Mesendoderm (in vitro differentiated cells): ENCODE measurements around the gene ZNF334.

Source experiments
- DNase-seq: peaks from one replicate; pipeline ENCODE4 v3.0.0; 2013
- H2AK5ac ChIP-seq: 2 replicates; pipeline ENCODE4 v1.6.1; 2013; ENCODE audit warnings: low read length, inconsistent platforms
- H2BK120ac ChIP-seq: 2 replicates; pipeline ENCODE4 v1.6.1; 2013; ENCODE audit warnings: low read depth, mild to moderate bottlenecking, low read length, moderate library complexity, mixed read lengths
- H2BK15ac ChIP-seq: replicated peaks from 2 replicates; pipeline ENCODE4 v1.6.1; 2013; ENCODE audit warnings: low read depth, mild to moderate bottlenecking, moderate library complexity
- H2BK5ac ChIP-seq: 2 replicates; pipeline ENCODE4 v1.6.1; 2013; ENCODE audit warnings: low read length, inconsistent platforms
- H3K18ac ChIP-seq: 2 replicates; pipeline ENCODE4 v1.6.1; 2013; ENCODE audit warnings: mild to moderate bottlenecking, low read length, mixed read lengths
- H3K23ac ChIP-seq: one replicate; pipeline ENCODE4 v1.6.1; 2013; ENCODE audit warnings: low read length
- H3K27ac ChIP-seq: 2 replicates; pipeline ENCODE4 v1.5.1; 2013; ENCODE audit warnings: low read depth, mild to moderate bottlenecking, inconsistent platforms, low read length, moderate library complexity
- H3K27me3 ChIP-seq: 2 replicates; pipeline ENCODE4 v1.6.1; 2013; ENCODE audit warnings: low read length, control low read depth, mild to moderate bottlenecking, inconsistent platforms; ENCODE audit not compliant: insufficient read depth, poor library complexity
- H3K36me3 ChIP-seq: 2 replicates; pipeline ENCODE4 v1.6.1; 2013; ENCODE audit warnings: low read length, inconsistent platforms; ENCODE audit not compliant: control insufficient read depth, insufficient read depth
- H3K4ac ChIP-seq: one replicate; pipeline ENCODE4 v1.6.1; 2013; ENCODE audit warnings: low read depth, mild to moderate bottlenecking, low read length, moderate library complexity
- H3K4me1 ChIP-seq: 2 replicates; pipeline ENCODE4 v1.6.1; 2013; ENCODE audit warnings: low read depth, low read length, inconsistent platforms; ENCODE audit not compliant: control insufficient read depth
- H3K4me2 ChIP-seq: 2 replicates; pipeline ENCODE4 v1.6.1; 2013; ENCODE audit warnings: low read length
- H3K4me3 ChIP-seq: 2 replicates; pipeline ENCODE4 v1.5.1; 2013; ENCODE audit warnings: mild to moderate bottlenecking, low read length
- H3K56ac ChIP-seq: one replicate; pipeline ENCODE4 v1.6.1; 2013; ENCODE audit warnings: low read length
- H3K79me1 ChIP-seq: 2 replicates; pipeline ENCODE4 v1.6.1; 2013; ENCODE audit warnings: low read length, inconsistent platforms
- H3K79me2 ChIP-seq: 2 replicates; pipeline ENCODE4 v1.6.1; 2013; ENCODE audit warnings: mild to moderate bottlenecking, low read length; ENCODE audit not compliant: control insufficient read depth, insufficient read depth
- H3K9ac ChIP-seq: 2 replicates; pipeline ENCODE4 v1.6.1; 2013; ENCODE audit warnings: low read length, inconsistent platforms
- H4K5ac ChIP-seq: one replicate; pipeline ENCODE4 v1.6.1; 2013; ENCODE audit warnings: low read length
- H4K8ac ChIP-seq: one replicate; pipeline ENCODE4 v1.6.1; 2013; ENCODE audit warnings: low read depth, mild to moderate bottlenecking, control low read depth, low read length, moderate library complexity
- WGBS: extraction: QIAGEN DNeasy Blood & Tissue Kit; methylation state at CpG from one replicate; pipeline ENCODE4 v1.1.7; 2013; ENCODE audit warnings: low lambda C conversion rate, missing lambda C conversion rate; ENCODE audit not compliant: insufficient coverage; ENCODE audit errors: extremely low coverage; 5-methylcytosine and 5-hydroxymethylcytosine counted together

The ZNF334 gene

GRCh38 chr20:46543959-46544358 is 30.6 kb upstream of the ZNF334 start:
- Histone ChIP-seq H3K79me2 (no peaks in the 10 kb centered on the region), H2BK15ac (no peak overlapping the region), H2BK120ac (no peak overlapping the region), H3K4ac (no peak overlapping the region), H3K56ac (no peak overlapping the region), H3K18ac (no peak overlapping the region), H3K27me3 (no peaks in the 10 kb centered on the region), H3K9ac (no peak overlapping the region), H4K5ac (no peak overlapping the region), H4K8ac (no peak overlapping the region), H3K23ac (no peak overlapping the region), H3K36me3 (no peaks in the 10 kb centered on the region), H3K4me2 (no peak overlapping the region), H3K4me3 (no peak overlapping the region), H2AK5ac (no peak overlapping the region), H3K79me1 (no peaks in the 10 kb centered on the region), H3K4me1 (peaks cover 2% of the 10 kb centered on the region), H2BK5ac (no peak overlapping the region), H3K27ac (no peak overlapping the region)
- no CpG with 5 or more reads among the region's 1 CpG for WGBS
- DNase-seq, result no peak

- no peak overlapping the region for H4K8ac ChIP-seq
- DNase-seq, result no peak
Observed at GRCh38 chr20:46543033-46543432, 29.7 kb upstream of the ZNF334 start.

GRCh38 chr20:46541229-46541935 is 28.0 kb upstream of the ZNF334 start:
- no peak overlapping the region for H3K4me2 ChIP-seq
- no peak overlapping the region for H2AK5ac ChIP-seq
- no peak overlapping the region for H4K8ac ChIP-seq
- H2BK15ac ChIP-seq, result no peak overlapping the region
- H3K79me2 ChIP-seq, result no peaks in the 10 kb centered on the region
- peaks cover 2% of the 10 kb centered on the region for H3K4me1 ChIP-seq
- WGBS, result no CpG with 5 or more reads among the region's 36 CpGs
- no peak overlapping the region for H3K4me3 ChIP-seq
- H3K79me1 ChIP-seq, result no peaks in the 10 kb centered on the region
- no peak overlapping the region for H2BK5ac ChIP-seq
- H3K27ac ChIP-seq, result no peak overlapping the region
- H3K9ac ChIP-seq, result no peak overlapping the region
- no peak overlapping the region for H3K4ac ChIP-seq
- no peak overlapping the region for H4K5ac ChIP-seq
- no peaks in the 10 kb centered on the region for H3K36me3 ChIP-seq
- H2BK120ac ChIP-seq, result no peak overlapping the region
- no peak overlapping the region for H3K18ac ChIP-seq
- H3K56ac ChIP-seq, result no peak overlapping the region
- no peaks in the 10 kb centered on the region for H3K27me3 ChIP-seq
- DNase-seq, result no peak
- H3K23ac ChIP-seq, result no peak overlapping the region

More at GRCh38 chr20:46543033-46543432, 29.7 kb upstream of the ZNF334 start:
- Histone ChIP-seq H3K4me3 (no peak overlapping the region), H4K5ac (no peak overlapping the region), H3K4ac (no peak overlapping the region), H3K18ac (no peak overlapping the region), H3K27ac (no peak overlapping the region), H3K4me1 (peaks cover 2% of the 10 kb centered on the region), H3K79me1 (no peaks in the 10 kb centered on the region), H3K56ac (no peak overlapping the region), H2BK15ac (no peak overlapping the region), H3K27me3 (no peaks in the 10 kb centered on the region), H3K4me2 (no peak overlapping the region), H3K36me3 (no peaks in the 10 kb centered on the region), H3K23ac (no peak overlapping the region), H3K79me2 (no peaks in the 10 kb centered on the region), H2AK5ac (no peak overlapping the region), H2BK5ac (no peak overlapping the region), H2BK120ac (no peak overlapping the region), H3K9ac (no peak overlapping the region)
- no CpG with 5 or more reads among the region's 4 CpGs for WGBS

GRCh38 chr20:46539113-46539512 is 25.8 kb upstream of the ZNF334 start:
- Histone ChIP-seq H3K56ac (no peak overlapping the region), H4K5ac (no peak overlapping the region), H3K79me2 (no peaks in the 10 kb centered on the region), H3K79me1 (no peaks in the 10 kb centered on the region), H3K36me3 (no peaks in the 10 kb centered on the region), H2BK5ac (no peak overlapping the region), H3K4ac (no peak overlapping the region), H3K4me3 (no peak overlapping the region), H3K9ac (no peak overlapping the region), H4K8ac (no peak overlapping the region), H2BK120ac (no peak overlapping the region), H3K18ac (no peak overlapping the region), H3K4me1 (peaks cover 2% of the 10 kb centered on the region), H3K23ac (no peak overlapping the region), H3K4me2 (no peak overlapping the region), H2AK5ac (no peak overlapping the region), H3K27me3 (no peaks in the 10 kb centered on the region), H2BK15ac (no peak overlapping the region), H3K27ac (no peak overlapping the region)
- peak; percentile 44 for DNase-seq
- no CpG with 5 or more reads among the region's 2 CpGs for WGBS

- Histone ChIP-seq H3K4ac (no peak overlapping the region), H3K23ac (no peak overlapping the region), H2BK120ac (no peak overlapping the region), H2BK5ac (no peak overlapping the region), H3K56ac (no peak overlapping the region), H2AK5ac (no peak overlapping the region), H4K5ac (no peak overlapping the region), H3K36me3 (no peaks in the 10 kb centered on the region), H3K79me2 (no peaks in the 10 kb centered on the region), H3K4me2 (no peak overlapping the region), H3K27me3 (no peaks in the 10 kb centered on the region), H3K9ac (no peak overlapping the region), H2BK15ac (no peak overlapping the region), H3K27ac (no peak overlapping the region), H4K8ac (no peak overlapping the region), H3K4me3 (no peak overlapping the region), H3K4me1 (no peaks in the 10 kb centered on the region), H3K79me1 (no peaks in the 10 kb centered on the region), H3K18ac (no peak overlapping the region)
- no CpG with 5 or more reads among the region's 4 CpGs for WGBS
- no peak for DNase-seq
Observed at GRCh38 chr20:46530640-46531039, 17.3 kb upstream of the ZNF334 start.
